Bronchial epithelial cell (primary cell): ENCODE results near the gene KCTD14. TPM values are rescaled to one million over a fixed set of nuclear protein-coding genes. Genes with fewer than 3 reads are reported as not detected.
A peak's percentile ranks its signal among the peaks of the same experiment; 100 is the strongest.

Source experiments
- DNase-seq: peaks from one replicate; pipeline ENCODE4 v3.0.0-alpha.2; 2010; ENCODE audit warnings: low read depth
- FAIRE-seq: peaks from 2 replicates; lab custom pipeline; 2011; peaks lifted over from hg19 to GRCh38; lab: Jason Lieb, UNC
- H3K27me3 ChIP-seq: 2 replicates; pipeline ENCODE4 v1.5.1; 2011; ENCODE audit warnings: low read length; ENCODE audit not compliant: control insufficient read depth, insufficient read depth
- H3K36me3 ChIP-seq: 2 replicates; pipeline ENCODE4 v1.5.1; 2011; ENCODE audit warnings: low read length; ENCODE audit not compliant: control insufficient read depth, insufficient read depth
- H3K4me3 ChIP-seq: 2 replicates; pipeline ENCODE4 v1.5.1; 2011; ENCODE audit warnings: mild to moderate bottlenecking, low read depth, low read length, control low read depth
- CTCF ChIP-seq: IDR thresholded peaks from 2 replicates; pipeline ENCODE4 v1.5.1; 2011; ENCODE audit warnings: mild to moderate bottlenecking, moderate library complexity, low read length, control low read depth, inconsistent platforms; ENCODE audit not compliant: insufficient read depth, severe bottlenecking
- total RNA-seq: library from RNA; depleted of rRNA; stranded (reverse); fragments of >200 nt; gene quantifications from 2 replicates; pipeline ENCODE4 v1.2.1, GENCODE V29; 2014

Gene KCTD14
- total RNA-seq, 1 donor from 2014 or later, result 1.3 TPM

- H3K4me3 ChIP-seq, result no peak overlapping the region
- FAIRE-seq, result no peak
Measured at GRCh38 chr11:78039391-78039918, 16.4 kb upstream of the KCTD14 start.

GRCh38 chr11:78038697-78039313 is 15.7 kb upstream of the KCTD14 start:
- no peak overlapping the region for H3K4me3 ChIP-seq
- H3K36me3 ChIP-seq, result no peaks in the 10 kb centered on the region
- no peak for TF ChIP-seq CTCF
- H3K27me3 ChIP-seq, result no peaks in the 10 kb centered on the region
- FAIRE-seq (no peak), DNase-seq (no peak)

More at GRCh38 chr11:78039391-78039918, 16.4 kb upstream of the KCTD14 start:
- TF ChIP-seq CTCF, result no peak
- Histone ChIP-seq H3K36me3 (no peaks in the 10 kb centered on the region), H3K27me3 (no peaks in the 10 kb centered on the region)
- DNase-seq, result peak; percentile 75

GRCh38 chr11:78037825-78038620 is 14.9 kb upstream of the KCTD14 start:
- no peak overlapping the region for H3K4me3 ChIP-seq
- no peak for FAIRE-seq
- no peak for TF ChIP-seq CTCF

GRCh38 chr11:78037056-78037455 is 14.0 kb upstream of the KCTD14 start:
- FAIRE-seq (no peak), DNase-seq (peak; percentile 18)
- no peaks in the 10 kb centered on the region for H3K27me3 ChIP-seq
- H3K4me3 ChIP-seq, result no peak overlapping the region
- TF ChIP-seq CTCF, result no peak
- H3K36me3 ChIP-seq, result no peaks in the 10 kb centered on the region

More at GRCh38 chr11:78037825-78038620, 14.9 kb upstream of the KCTD14 start:
- Histone ChIP-seq H3K27me3 (no peaks in the 10 kb centered on the region), H3K36me3 (no peaks in the 10 kb centered on the region)
- DNase-seq, result no peak

- no peaks in the 10 kb centered on the region for H3K36me3 ChIP-seq
- FAIRE-seq (no peak), DNase-seq (no peak)
- TF ChIP-seq CTCF, result no peak
- H3K27me3 ChIP-seq, result no peaks in the 10 kb centered on the region
- no peak overlapping the region for H3K4me3 ChIP-seq
Measured at GRCh38 chr11:78036313-78036712, 13.2 kb upstream of the KCTD14 start.
